ENCODE results near the gene ADGRG4.

ADGRG4 gene

DNA sequence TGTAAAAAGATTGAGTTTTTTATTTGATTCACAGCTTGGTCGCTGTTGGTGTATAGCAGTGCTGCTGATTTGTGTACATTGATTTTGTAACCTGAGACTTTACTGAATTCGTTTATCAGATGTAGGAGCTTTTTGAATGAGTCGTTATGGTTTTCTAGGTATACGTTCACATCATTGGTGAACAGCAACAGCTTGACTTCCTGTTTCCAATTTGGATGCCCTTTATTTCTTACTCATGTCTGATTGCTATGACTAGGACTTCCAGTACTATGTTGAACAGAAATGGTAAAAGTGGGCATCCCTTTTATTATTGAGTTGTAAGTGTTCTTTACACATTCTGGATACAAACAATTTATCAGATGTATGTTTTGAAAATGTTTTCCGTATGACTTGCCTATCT lies 76.0 kb downstream of the ADGRG4 start:
- Histone ChIP-seq H3K27me3 (ENCODE audit: insufficient read depth, low read length, poor library complexity, severe bottlenecking) (no peaks in the 10 kb centered on the region), H3K79me2 (ENCODE audit: insufficient read depth, low read length) (no peaks in the 10 kb centered on the region), H3K9me3 (ENCODE audit: insufficient read depth, low read depth, low read length) (no peaks in the 10 kb centered on the region), H3K36me3 (ENCODE audit: insufficient read depth, low read length) (no peaks in the 10 kb centered on the region), H3K4me1 (ENCODE audit: insufficient read depth, low read length, poor library complexity, severe bottlenecking) (no peaks in the 10 kb centered on the region), H3K9ac (ENCODE audit: low read depth, low read length, poor library complexity, severe bottlenecking) (no peak overlapping the region), H4K20me1 (ENCODE audit: insufficient read depth, low read length, poor library complexity, severe bottlenecking) (no peaks in the 10 kb centered on the region), H3K4me3 (ENCODE audit: low read length, poor library complexity, severe bottlenecking) (no peak overlapping the region), H3K4me2 (ENCODE audit: low read depth, low read length, poor library complexity, severe bottlenecking) (no peak overlapping the region), H3K9me2 (replicated peaks; ENCODE audit: low read depth, low read length) (no peaks in the 10 kb centered on the region), H2AFZ (ENCODE audit: low read length) (no peak overlapping the region), H3F3A (ENCODE audit: low read depth) (no peaks in the 10 kb centered on the region)
- TF ChIP-seq CTCF (conservative IDR thresholded peaks at IDR 0.05; ENCODE audit: low read length), result no peak
- TF ChIP-seq EZH2phosphoT487 (IDR thresholded peaks at IDR 0.05; ENCODE audit: borderline replicate concordance), result no peak

DNA sequence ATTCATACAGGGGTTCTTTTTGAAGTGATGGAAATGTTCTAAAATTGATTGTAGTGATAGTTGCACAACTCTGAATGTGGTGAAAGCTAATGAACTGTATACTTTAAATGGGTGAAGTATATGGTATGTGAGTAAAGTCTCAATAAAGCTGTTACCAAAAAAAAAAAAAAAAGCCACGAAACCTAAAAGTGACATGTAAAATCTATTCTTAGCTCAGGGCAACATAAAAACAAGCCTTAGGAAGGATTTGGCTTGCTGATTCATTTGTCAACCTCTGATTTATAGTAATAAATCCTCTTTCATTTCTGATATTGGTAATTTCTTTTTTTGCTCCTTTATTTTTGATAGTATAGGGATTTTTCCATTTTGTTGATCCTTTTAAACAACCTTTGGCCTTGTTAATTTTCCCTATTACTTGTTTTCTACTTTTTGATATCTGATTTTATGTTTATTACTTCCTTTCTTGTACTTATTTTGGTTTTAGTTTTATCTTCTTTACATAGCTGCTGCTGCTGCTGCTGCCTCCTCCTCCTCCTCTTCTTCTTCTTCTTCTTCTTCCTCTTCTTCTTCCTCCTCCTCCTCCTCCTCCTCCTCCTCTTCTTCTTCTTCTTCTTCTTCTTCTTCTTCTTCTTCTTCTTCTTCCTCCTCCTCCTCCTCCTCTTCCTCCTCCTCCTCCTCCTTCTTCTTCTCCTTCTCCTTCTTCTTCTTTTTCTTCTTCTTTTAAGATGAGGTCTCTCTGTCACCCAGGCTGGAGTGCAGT lies 79.4 kb downstream of the ADGRG4 start:
- Histone ChIP-seq H3K79me2 (ENCODE audit: insufficient read depth, low read length) (no peaks in the 10 kb centered on the region), H3F3A (ENCODE audit: low read depth) (no peaks in the 10 kb centered on the region), H3K27me3 (ENCODE audit: insufficient read depth, low read length, poor library complexity, severe bottlenecking) (no peaks in the 10 kb centered on the region), H2AFZ (ENCODE audit: low read length) (no peak overlapping the region), H3K4me2 (ENCODE audit: low read depth, low read length, poor library complexity, severe bottlenecking) (no peak overlapping the region), H4K20me1 (ENCODE audit: insufficient read depth, low read length, poor library complexity, severe bottlenecking) (no peaks in the 10 kb centered on the region), H3K4me1 (ENCODE audit: insufficient read depth, low read length, poor library complexity, severe bottlenecking) (no peaks in the 10 kb centered on the region), H3K36me3 (ENCODE audit: insufficient read depth, low read length) (no peaks in the 10 kb centered on the region), H3K4me3 (ENCODE audit: low read length, poor library complexity, severe bottlenecking) (no peak overlapping the region), H3K9me3 (ENCODE audit: insufficient read depth, low read depth, low read length) (no peaks in the 10 kb centered on the region), H3K9me2 (replicated peaks; ENCODE audit: low read depth, low read length) (no peaks in the 10 kb centered on the region), H3K9ac (ENCODE audit: low read depth, low read length, poor library complexity, severe bottlenecking) (no peak overlapping the region)
- no peak for TF ChIP-seq EZH2phosphoT487 (IDR thresholded peaks at IDR 0.05; ENCODE audit: borderline replicate concordance)
- no peak for TF ChIP-seq CTCF (conservative IDR thresholded peaks at IDR 0.05; ENCODE audit: low read length)

- no peaks in the 10 kb centered on the region for H3K9me2 ChIP-seq (replicated peaks; ENCODE audit: low read depth, low read length)
- H3K4me2 ChIP-seq (ENCODE audit: low read depth, low read length, poor library complexity, severe bottlenecking), result no peak overlapping the region
- no peaks in the 10 kb centered on the region for H3K27me3 ChIP-seq (ENCODE audit: insufficient read depth, low read length, poor library complexity, severe bottlenecking)
- no peak for TF ChIP-seq CTCF (conservative IDR thresholded peaks at IDR 0.05; ENCODE audit: low read length)
- no peak for TF ChIP-seq EZH2phosphoT487 (IDR thresholded peaks at IDR 0.05; ENCODE audit: borderline replicate concordance)
- no peaks in the 10 kb centered on the region for H4K20me1 ChIP-seq (ENCODE audit: insufficient read depth, low read length, poor library complexity, severe bottlenecking)
- no peaks in the 10 kb centered on the region for H3F3A ChIP-seq (ENCODE audit: low read depth)
- no peak overlapping the region for H2AFZ ChIP-seq (ENCODE audit: low read length)
- no peak overlapping the region for H3K9ac ChIP-seq (ENCODE audit: low read depth, low read length, poor library complexity, severe bottlenecking)
- no peaks in the 10 kb centered on the region for H3K4me1 ChIP-seq (ENCODE audit: insufficient read depth, low read length, poor library complexity, severe bottlenecking)
- H3K9me3 ChIP-seq (ENCODE audit: insufficient read depth, low read depth, low read length), result no peaks in the 10 kb centered on the region
- H3K79me2 ChIP-seq (ENCODE audit: insufficient read depth, low read length), result no peaks in the 10 kb centered on the region
- no peaks in the 10 kb centered on the region for H3K36me3 ChIP-seq (ENCODE audit: insufficient read depth, low read length)
- no peak overlapping the region for H3K4me3 ChIP-seq (ENCODE audit: low read length, poor library complexity, severe bottlenecking)
These were observed 85.4 kb downstream of the ADGRG4 start for GRCh38 chrX:136386173-136386572.

Data from Loucy (cell line).